GM18951 (cell line): Measurements from ENCODE around the gene ACOX3.
"Not testable (repeated sequence)": the region's sequence is repeated elsewhere in the genome, so short reads cannot be mapped to it uniquely, and the experiment has no call there.

Experiments used
- POLR2A ChIP-seq: IDR thresholded peaks from 4 replicates; pipeline ENCODE4 v1.6.1; 2011; ENCODE audit warnings: mild to moderate bottlenecking; ENCODE audit not compliant: insufficient read length, insufficient read depth; ENCODE audit errors: extremely low read depth
- in situ Hi-C: fragments of 300-500 bp; cut with MboI; formaldehyde crosslinking; loops from one replicate; pipeline ENCODE4 v1.12.0; 2022; ENCODE audit warnings: low sequenced_read_pairs, mixed read lengths, inconsistent platforms; ENCODE audit not compliant: unreplicated experiment

The ACOX3 gene

GRCh38 chr4:8388528-8388870, 52.0 kb downstream of the ACOX3 start:
- in situ Hi-C loops, result no loop called here
- TF ChIP-seq POLR2A, result no peak

- no peak for TF ChIP-seq POLR2A
- in situ Hi-C loops, result no loop called here
Measured at GRCh38 chr4:8387615-8388527, 52.7 kb downstream of the ACOX3 start.

GRCh38 chr4:8387194-8387593, 53.3 kb downstream of the ACOX3 start:
- in situ Hi-C loops, result no loop called here
- TF ChIP-seq POLR2A, result no peak

- in situ Hi-C loops, result no loop called here
Measured at GRCh38 chr4:8386731-8387130, 53.8 kb downstream of the ACOX3 start.

GRCh38 chr4:8386131-8386530, 54.4 kb downstream of the ACOX3 start:
- in situ Hi-C loops, result not testable (repeated sequence)

More at GRCh38 chr4:8386731-8387130, 53.8 kb downstream of the ACOX3 start:
- no peak for TF ChIP-seq POLR2A

GRCh38 chr4:8385611-8386010, 54.9 kb downstream of the ACOX3 start:
- in situ Hi-C loops, result no loop called here

GRCh38 chr4:8385106-8385505, 55.4 kb downstream of the ACOX3 start:
- TF ChIP-seq POLR2A, result no peak
- in situ Hi-C loops, result no loop called here

More at GRCh38 chr4:8385611-8386010, 54.9 kb downstream of the ACOX3 start:
- TF ChIP-seq POLR2A, result no peak

- in situ Hi-C loops, result no loop called here
- no peak for TF ChIP-seq POLR2A
Measured at GRCh38 chr4:8384397-8385060, 56.0 kb downstream of the ACOX3 start.

- in situ Hi-C loops, result no loop called here
- no peak for TF ChIP-seq POLR2A
Measured at GRCh38 chr4:8383451-8384160, 56.9 kb downstream of the ACOX3 start.

- no peak for TF ChIP-seq POLR2A
- in situ Hi-C loops, result no loop called here
Measured at GRCh38 chr4:8383016-8383415, 57.5 kb downstream of the ACOX3 start.

- no peak for TF ChIP-seq POLR2A
- in situ Hi-C loops, result no loop called here
Measured at GRCh38 chr4:8381814-8382581, 58.5 kb downstream of the ACOX3 start.

- in situ Hi-C loops, result no loop called here
- no peak for TF ChIP-seq POLR2A
Measured at GRCh38 chr4:8380511-8381415, 59.8 kb downstream of the ACOX3 start.
